Gastroesophageal sphincter (tissue), 4 donors: ENCODE results near the gene POLR3C. TPM values are rescaled to one million over a fixed set of nuclear protein-coding genes. Genes with fewer than 3 reads are reported as not detected.
"Not testable (repeated sequence)": the region's sequence is repeated elsewhere in the genome, so short reads cannot be mapped to it uniquely, and the experiment has no call there.

Experiments used
- ATAC-seq: fragments of 150-250 bp; one replicate; pipeline ENCODE4 v1.9.1; 2016; ENCODE audit warnings: mild to moderate bottlenecking, moderate library complexity
- H3K27ac ChIP-seq, 4 donors: fragments of 200-600 bp; sonication (generic) in 3 of 4; 1 replicate in 3 of 4; 2 replicates in 1 of 4; pipeline ENCODE4 v1.5.1; 2016 to 2019
- H3K27me3 ChIP-seq: fragments of 200-600 bp; sonication (generic); one replicate; pipeline ENCODE4 v1.5.1; 2019
- H3K36me3 ChIP-seq, 2 donors: fragments of 200-600 bp; sonication (generic); one replicate each; pipeline ENCODE4 v1.5.1; 2019; ENCODE audit warnings: control low read depth in 1 of 2
- H3K4me1 ChIP-seq, 3 donors: fragments of 200-600 bp; sonication (generic); 1 replicate in 2 of 3; 2 replicates in 1 of 3; pipeline ENCODE4 v1.5.1; 2016 to 2019; ENCODE audit warnings: control low read depth in 2 of 3
- H3K4me3 ChIP-seq, 2 donors: fragments of 200-600 bp; sonication (generic); one replicate each; pipeline ENCODE4 v1.5.1; 2019; ENCODE audit warnings: mild to moderate bottlenecking in 1 of 2, moderate library complexity in 1 of 2
- H3K9me3 ChIP-seq, 3 donors: fragments of 200-600 bp; sonication (generic); one replicate each; pipeline ENCODE4 v1.5.1; 2017 to 2019; ENCODE audit warnings: control low read depth in 2 of 3
- CTCF ChIP-seq, 4 experiments: fragments of 200-600 bp in 2 of 4; fragments of 450-650 bp in 2 of 4; sonication (generic) in 1 of 4; IDR thresholded peaks; one replicate each; pipeline ENCODE4 v1.5.1; 2017 to 2019; ENCODE audit warnings: antibody characterized with exemption in 4 of 4, mild to moderate bottlenecking in 2 of 4, moderate library complexity in 2 of 4
- EP300 ChIP-seq: sonication (generic); formaldehyde crosslinking; IDR thresholded peaks from one replicate; pipeline ENCODE4 v1.6.1; 2017; ENCODE audit warnings: antibody characterized with exemption, mild to moderate bottlenecking
- POLR2A ChIP-seq, 2 donors: fragments of 450-650 bp; IDR thresholded peaks; one replicate each; pipeline ENCODE4 v1.6.1; 2017; ENCODE audit warnings: antibody characterized with exemption in 2 of 2, mild to moderate bottlenecking in 2 of 2, moderate library complexity in 1 of 2
- POLR2AphosphoS5 ChIP-seq: sonication (generic); formaldehyde crosslinking; IDR thresholded peaks from one replicate; pipeline ENCODE4 v1.6.1; 2017; ENCODE audit warnings: antibody characterized with exemption
- WGBS, 2 donors: methylation state at CpG; one replicate each; pipeline ENCODE4 v1.1.5; 2018; ENCODE audit warnings: low coverage in 1 of 2; 5-methylcytosine and 5-hydroxymethylcytosine counted together
- total RNA-seq, 4 donors: library from RNA; depleted of rRNA; stranded (reverse); fragments of >200 nt; gene quantifications; one replicate each; pipeline ENCODE4 v1.1.0, GENCODE V29; 2016

Gene POLR3C
- total RNA-seq, 4 donors from 2014 or later: 24.8 to 37.7 (median 29.9) TPM

DNA sequence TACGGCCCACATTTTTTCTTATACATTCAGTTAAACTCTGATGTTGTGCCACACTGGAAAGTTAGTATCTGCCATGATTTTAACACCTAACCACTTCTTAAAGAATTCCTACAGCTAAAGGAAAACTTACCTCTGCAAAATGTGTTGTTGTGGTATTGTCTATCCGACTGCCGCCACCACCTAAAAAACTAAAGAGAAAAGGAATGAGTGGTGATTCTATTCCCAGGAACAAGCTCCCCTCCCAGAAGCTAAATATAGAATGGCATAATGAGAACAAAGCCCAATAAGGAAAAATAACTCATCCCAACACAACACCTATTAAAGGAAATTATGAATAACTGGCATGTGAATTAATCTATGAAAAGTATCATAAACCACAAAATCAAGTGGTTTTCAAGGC, 39.6 kb upstream of the POLR3C start:
- peak overlapping the region; percentile 65 to 85 (median 78) for H3K27ac ChIP-seq
- no peak for ATAC-seq
- no peaks in the 10 kb centered on the region for H3K9me3 ChIP-seq
- H3K27me3 ChIP-seq: no peaks in the 10 kb centered on the region
- H3K4me3 ChIP-seq: peak overlapping the region; percentile 23 to 49
- peaks cover 0 to 33% of the 10 kb centered on the region in 2 donors for H3K36me3 ChIP-seq
- WGBS, 2 donors: 62 to 67% methylated on average over 2 to 3 of the region's 3 CpGs
- TF ChIP-seq POLR2AphosphoS5 (peak; percentile 72), POLR2A (IDR thresholded peaks at IDR 0.05) (peak in 1 of 2 donors; percentile 40), CTCF (IDR thresholded peaks at IDR 0.05) (no peak)
- peaks cover 0 to 50% (median 5%) of the 10 kb centered on the region in 3 donors for H3K4me1 ChIP-seq

- Histone ChIP-seq H3K4me3 (no peak overlapping the region), H3K36me3 (peaks cover 0 to 22% of the 10 kb centered on the region in 2 donors), H3K4me1 (peaks cover 0 to 41% (median 5%) of the 10 kb centered on the region in 3 donors), H3K27ac (peak overlapping the region in 3 of 4 donors; percentile 75 to 85 (median 82)), H3K27me3 (no peaks in the 10 kb centered on the region), H3K9me3 (no peaks in the 10 kb centered on the region)
- ATAC-seq: no peak
- TF ChIP-seq CTCF (IDR thresholded peaks at IDR 0.05) (no peak), POLR2A (IDR thresholded peaks at IDR 0.05) (no peak)
- WGBS, 2 donors: 78 to 82% methylated on average over 1 of the region's 1 CpG
Observed at GRCh38 chr1:145785547-145785946, 38.5 kb upstream of the POLR3C start.

DNA sequence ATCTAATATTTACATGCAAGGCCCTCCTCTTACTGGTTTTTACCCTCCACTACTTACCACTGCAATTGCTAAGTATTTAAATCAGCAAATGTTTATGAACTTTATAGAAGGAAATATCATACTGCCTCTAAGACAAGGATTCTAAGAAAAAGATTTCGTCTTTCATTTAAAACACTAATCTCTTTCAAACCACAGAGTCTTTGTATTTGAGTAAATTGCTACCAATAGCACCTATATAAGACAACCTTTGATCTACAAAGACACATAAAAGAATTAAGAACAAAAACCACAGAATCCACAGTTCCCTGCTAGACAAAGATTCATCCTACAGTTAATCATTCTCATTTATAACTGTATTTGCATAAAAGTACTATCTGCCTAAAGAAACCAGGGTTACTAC, 37.7 kb upstream of the POLR3C start:
- 61 to 67% methylated on average over 1 of the region's 1 CpG for WGBS, 2 donors
- Histone ChIP-seq H3K9me3 (no peaks in the 10 kb centered on the region), H3K4me1 (peaks cover 0 to 33% (median 5%) of the 10 kb centered on the region in 3 donors), H3K27me3 (no peaks in the 10 kb centered on the region), H3K4me3 (no peak overlapping the region), H3K36me3 (peaks cover 0 to 20% of the 10 kb centered on the region in 2 donors), H3K27ac (peak overlapping the region in 3 of 4 donors; percentile 75 to 85 (median 82))
- TF ChIP-seq CTCF (IDR thresholded peaks at IDR 0.05) (no peak), POLR2AphosphoS5 (no peak), POLR2A (IDR thresholded peaks at IDR 0.05) (no peak), EP300 (no peak)
- no peak for ATAC-seq

DNA sequence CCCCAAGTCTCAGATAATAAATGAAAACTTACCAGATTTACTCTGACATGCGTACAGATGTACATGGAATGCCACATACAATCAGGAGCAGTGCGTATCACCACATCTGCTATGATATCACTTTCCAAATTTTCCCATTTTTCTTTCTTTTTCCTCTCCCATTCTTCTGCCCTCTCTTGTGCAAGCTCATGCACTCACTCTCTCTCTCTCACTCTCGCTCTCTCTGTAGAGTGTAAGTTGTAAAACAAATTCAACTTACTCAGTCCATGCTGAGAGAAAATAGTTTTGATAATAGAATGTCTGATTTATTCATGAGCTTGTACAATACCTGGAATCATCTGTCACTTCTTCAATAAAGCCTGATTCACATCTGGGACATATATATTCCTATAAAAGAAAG, 35.4 kb upstream of the POLR3C start:
- 97 to 100% methylated on average over 2 to 3 of the region's 3 CpGs for WGBS, 2 donors
- H3K27ac ChIP-seq: no peak overlapping the region
- H3K36me3 ChIP-seq: peaks cover 0 to 30% of the 10 kb centered on the region in 2 donors
- no peak overlapping the region for H3K4me3 ChIP-seq
- H3K4me1 ChIP-seq: peaks cover 0 to 22% (median 0%) of the 10 kb centered on the region in 3 donors
- ATAC-seq: no peak
- TF ChIP-seq POLR2A (IDR thresholded peaks at IDR 0.05) (no peak), CTCF (IDR thresholded peaks at IDR 0.05) (no peak), EP300 (no peak), POLR2AphosphoS5 (no peak)
- no peaks in the 10 kb centered on the region for H3K27me3 ChIP-seq
- no peaks in the 10 kb centered on the region for H3K9me3 ChIP-seq

DNA sequence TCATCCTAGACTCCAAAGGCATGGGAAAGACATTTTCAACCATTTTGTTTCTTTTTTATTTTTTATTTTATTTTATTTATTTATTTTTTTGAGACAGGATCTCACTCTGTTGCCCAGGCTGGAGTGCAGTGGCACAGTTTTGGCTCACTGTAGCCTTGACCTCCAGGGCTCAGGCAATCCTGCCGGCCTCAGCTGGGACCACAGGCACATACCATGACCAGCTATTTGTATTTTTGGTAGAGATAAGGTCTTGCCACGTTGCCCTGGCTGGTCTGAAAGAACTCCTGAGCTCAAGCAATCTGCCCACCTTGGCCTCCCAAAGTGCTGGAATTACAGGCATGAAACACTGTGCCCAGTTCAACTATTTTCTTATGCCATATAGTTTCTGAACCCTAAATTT, 32.1 kb upstream of the POLR3C start:
- not testable (repeated sequence) for H3K27me3 ChIP-seq, H3K4me1 ChIP-seq, ATAC-seq, H3K9me3 ChIP-seq, H3K27ac ChIP-seq, H3K4me3 ChIP-seq
- WGBS, 2 donors: 71 to 79% methylated on average over 1 to 2 of the region's 2 CpGs
- H3K36me3 ChIP-seq: peaks cover 0 to 34% of the 10 kb centered on the region in 2 donors
